Endodermal cell (in vitro differentiated cells): ENCODE results near the gene TPMT. TPM values are rescaled to one million over a fixed set of nuclear protein-coding genes. Genes with fewer than 3 reads are reported as not detected.
"Not testable (repeated sequence)": the region's sequence is repeated elsewhere in the genome, so short reads cannot be mapped to it uniquely, and the experiment has no call there.

Source experiments
- DNase-seq: peaks from one replicate; pipeline ENCODE4 v3.0.0-alpha.2; 2017
- H3K27ac ChIP-seq: 2 replicates; pipeline ENCODE4 v1.5.1; 2013; ENCODE audit warnings: mild to moderate bottlenecking, low read depth, low read length, moderate library complexity
- H3K27me3 ChIP-seq: 2 replicates; pipeline ENCODE4 v1.6.1; 2013; ENCODE audit warnings: mild to moderate bottlenecking, low read length, moderate library complexity; ENCODE audit not compliant: insufficient read depth, control insufficient read depth, poor library complexity, severe bottlenecking
- H3K36me3 ChIP-seq: 2 replicates; pipeline ENCODE4 v1.7.0; 2013; ENCODE audit warnings: mild to moderate bottlenecking, low read length, moderate library complexity; ENCODE audit not compliant: control insufficient read depth, insufficient read depth
- H3K4me1 ChIP-seq: one replicate; pipeline ENCODE4 v1.7.0; 2013; ENCODE audit warnings: low read length; ENCODE audit not compliant: control insufficient read depth, insufficient read depth
- H3K4me3 ChIP-seq: 2 replicates; pipeline ENCODE4 v1.5.1; 2013; ENCODE audit warnings: mild to moderate bottlenecking, low read length, moderate library complexity
- H3K9ac ChIP-seq: 2 replicates; pipeline ENCODE4 v1.6.1; 2013; ENCODE audit warnings: mild to moderate bottlenecking, low read length, moderate library complexity; ENCODE audit not compliant: poor library complexity, severe bottlenecking; ENCODE audit errors: extremely low read depth
- H3K9me3 ChIP-seq: 2 replicates; pipeline ENCODE4 v1.6.1; 2013; ENCODE audit warnings: mild to moderate bottlenecking, low read length, moderate library complexity; ENCODE audit not compliant: control insufficient read depth
- H3K27ac Mint-ChIP-seq: 2 replicates; pipeline ENCODE4 v1.8.0; 2020; ENCODE audit warnings: mixed read lengths
- H3K27me3 Mint-ChIP-seq: 2 replicates; pipeline ENCODE4 v1.8.0; 2021; ENCODE audit warnings: mild to moderate bottlenecking, mixed read lengths; ENCODE audit not compliant: insufficient read depth
- H3K36me3 Mint-ChIP-seq: 2 replicates; pipeline ENCODE4 v1.8.0; 2020; ENCODE audit warnings: low read depth, mixed read lengths
- H3K4me1 Mint-ChIP-seq: 2 replicates; pipeline ENCODE4 v1.8.0; 2020; ENCODE audit warnings: mixed read lengths
- H3K4me3 Mint-ChIP-seq: 2 replicates; pipeline ENCODE4 v1.8.0; 2020; ENCODE audit warnings: mild to moderate bottlenecking, moderate library complexity, mixed read lengths
- H3K9me3 Mint-ChIP-seq: 2 replicates; pipeline ENCODE4 v1.8.0; 2020; ENCODE audit warnings: mild to moderate bottlenecking, mixed read lengths
- CTCF ChIP-seq: fragments of 200-600 bp; sonication (generic); conservative IDR thresholded peaks from 2 replicates; pipeline ENCODE4 v1.5.0; 2021; ENCODE audit warnings: antibody characterized with exemption, mild to moderate bottlenecking
- WGBS, 2 experiments: methylation state at CpG; one replicate each; pipeline versions ENCODE4 v1.1.5 to v1.1.7; 2013; ENCODE audit warnings: missing lambda C conversion rate in 2 of 2, mixed read lengths in 1 of 2; ENCODE audit not compliant: insufficient coverage in 1 of 2, insufficient read length in 1 of 2; 5-methylcytosine and 5-hydroxymethylcytosine counted together
- total RNA-seq, 2 donors: library from RNA; stranded (reverse); fragmentation: NEBNext Ultra II Directional in 1 of 2; extraction: Animal tissue kit (Norgen Biotek cat#: 25700) in 1 of 2; gene quantifications; 2 replicates in 1 of 2; 3 replicates in 1 of 2; pipeline ENCODE4 v1.2.1, GENCODE V29; 2021

Gene TPMT
- total RNA-seq, 2 donors from 2014 or later = 14.0 to 15.8 TPM

- Histone ChIP-seq H3K27me3 (no peaks in the 10 kb centered on the region), H3K4me3 (no peak overlapping the region), H3K36me3 (peaks cover 14% of the 10 kb centered on the region), H3K9ac (no peak overlapping the region), H3K4me1 (peaks cover 8% of the 10 kb centered on the region), H3K27ac (no peak overlapping the region), H3K9me3 (no peaks in the 10 kb centered on the region)
- H3K27me3 Mint-ChIP-seq = no peaks in the 10 kb centered on the region
- peaks cover 23% of the 10 kb centered on the region for H3K36me3 Mint-ChIP-seq
- no peak overlapping the region for H3K27ac Mint-ChIP-seq
- H3K9me3 Mint-ChIP-seq = no peaks in the 10 kb centered on the region
- peaks cover 27% of the 10 kb centered on the region for H3K4me1 Mint-ChIP-seq
- TF ChIP-seq CTCF = no peak
- WGBS, 2 experiments = 89 to 100% methylated on average over 2 to 3 of the region's 3 CpGs
- no peak overlapping the region for H3K4me3 Mint-ChIP-seq
- DNase-seq = no peak
These were observed 3.1 kb downstream of the TPMT start for GRCh38 chr6:18151801-18152200.

- not testable (repeated sequence) for H3K27me3 ChIP-seq, H3K9ac ChIP-seq, H3K4me3 Mint-ChIP-seq, H3K9me3 Mint-ChIP-seq, DNase-seq, H3K4me3 ChIP-seq, H3K27me3 Mint-ChIP-seq, H3K27ac ChIP-seq, H3K27ac Mint-ChIP-seq, H3K9me3 ChIP-seq, H3K4me1 ChIP-seq
- WGBS, 2 experiments = 93 to 100% methylated on average over 3 of the region's 3 CpGs
- peaks cover 14% of the 10 kb centered on the region for H3K36me3 ChIP-seq
- H3K36me3 Mint-ChIP-seq = peaks cover 23% of the 10 kb centered on the region
- peaks cover 27% of the 10 kb centered on the region for H3K4me1 Mint-ChIP-seq
These were observed 3.5 kb downstream of the TPMT start for GRCh38 chr6:18151391-18151790.

DNA sequence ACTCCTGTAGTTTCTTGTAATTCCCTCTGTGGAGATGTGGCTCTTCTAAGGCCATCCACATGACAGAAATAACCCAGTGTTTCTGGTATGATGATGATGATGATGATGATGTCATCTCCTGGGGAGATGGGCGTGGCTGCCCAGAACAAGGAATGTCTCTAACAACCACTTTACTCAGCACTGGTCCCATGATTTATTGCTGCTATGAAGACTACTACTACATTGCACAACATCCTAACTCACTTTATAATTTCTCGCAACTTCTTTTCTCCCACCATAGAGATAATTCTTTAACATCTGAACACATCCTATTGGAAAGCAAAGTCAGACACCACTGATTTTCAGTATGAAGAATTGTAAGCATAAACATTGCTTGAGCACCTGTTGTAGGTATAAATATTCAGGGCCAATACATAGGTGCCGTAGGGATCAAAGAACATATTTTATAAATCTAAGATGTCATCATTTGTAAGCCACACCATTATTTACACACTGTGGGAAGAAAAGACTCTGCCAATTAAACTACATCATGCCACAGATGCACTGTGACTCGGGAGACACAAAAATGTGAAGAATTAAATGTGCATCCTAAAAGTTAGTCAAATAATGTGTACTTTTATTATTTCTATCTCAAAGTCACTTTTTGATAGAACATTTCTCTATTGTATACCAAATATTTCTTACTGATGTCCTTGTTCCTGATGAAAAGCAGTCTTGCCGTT is 6.4 kb downstream of the TPMT start:
- no peaks in the 10 kb centered on the region for H3K27me3 Mint-ChIP-seq
- no peaks in the 10 kb centered on the region for H3K9me3 ChIP-seq
- H3K4me1 Mint-ChIP-seq = peaks cover 14% of the 10 kb centered on the region
- H3K9ac ChIP-seq = no peak overlapping the region
- H3K27ac ChIP-seq = no peak overlapping the region
- peaks cover 24% of the 10 kb centered on the region for H3K36me3 ChIP-seq
- peaks cover 6% of the 10 kb centered on the region for H3K4me1 ChIP-seq
- no peak overlapping the region for H3K4me3 Mint-ChIP-seq
- H3K4me3 ChIP-seq = no peak overlapping the region
- H3K9me3 Mint-ChIP-seq = no peaks in the 10 kb centered on the region
- WGBS, 2 experiments = 89 to 100% methylated on average over 2 to 5 of the region's 5 CpGs
- H3K36me3 Mint-ChIP-seq = peaks cover 26% of the 10 kb centered on the region
- no peaks in the 10 kb centered on the region for H3K27me3 ChIP-seq
- H3K27ac Mint-ChIP-seq = no peak overlapping the region
- DNase-seq = no peak
- no peak for TF ChIP-seq CTCF

- Histone ChIP-seq H3K9me3 (no peaks in the 10 kb centered on the region), H3K36me3 (peaks cover 33% of the 10 kb centered on the region), H3K4me3 (no peak overlapping the region), H3K9ac (no peak overlapping the region), H3K27me3 (no peaks in the 10 kb centered on the region), H3K27ac (no peak overlapping the region), H3K4me1 (no peaks in the 10 kb centered on the region)
- no peak for TF ChIP-seq CTCF
- Mint-ChIP-seq H3K4me1 (peaks cover 6% of the 10 kb centered on the region), H3K9me3 (no peaks in the 10 kb centered on the region), H3K27ac (no peak overlapping the region), H3K36me3 (peaks cover 34% of the 10 kb centered on the region), H3K4me3 (no peak overlapping the region), H3K27me3 (no peaks in the 10 kb centered on the region)
- WGBS, 2 experiments = 100% methylated on average over 1 to 2 of the region's 2 CpGs
- no peak for DNase-seq
These were observed 7.3 kb downstream of the TPMT start for GRCh38 chr6:18147616-18148015.
